Testis (tissue), 2 donors: Measurements from ENCODE around the gene MAML3.

Experiments used
- POLR2A ChIP-seq: fragments of 450-650 bp; IDR thresholded peaks from one replicate; pipeline ENCODE4 v1.6.1; 2017; ENCODE audit warnings: antibody characterized with exemption, mild to moderate bottlenecking, moderate library complexity
- TF ChIP-seq, protein P1 (sequence below), 3 experiments: fragments of 450-650 bp in 2 of 3; fragments of 200-600 bp in 1 of 3; sonication (generic) in 1 of 3; IDR thresholded peaks; one replicate each; pipeline ENCODE4 v1.5.1; 2016 to 2019; ENCODE audit warnings: antibody characterized with exemption in 3 of 3, mild to moderate bottlenecking in 2 of 3, moderate library complexity in 1 of 3

DNA sequence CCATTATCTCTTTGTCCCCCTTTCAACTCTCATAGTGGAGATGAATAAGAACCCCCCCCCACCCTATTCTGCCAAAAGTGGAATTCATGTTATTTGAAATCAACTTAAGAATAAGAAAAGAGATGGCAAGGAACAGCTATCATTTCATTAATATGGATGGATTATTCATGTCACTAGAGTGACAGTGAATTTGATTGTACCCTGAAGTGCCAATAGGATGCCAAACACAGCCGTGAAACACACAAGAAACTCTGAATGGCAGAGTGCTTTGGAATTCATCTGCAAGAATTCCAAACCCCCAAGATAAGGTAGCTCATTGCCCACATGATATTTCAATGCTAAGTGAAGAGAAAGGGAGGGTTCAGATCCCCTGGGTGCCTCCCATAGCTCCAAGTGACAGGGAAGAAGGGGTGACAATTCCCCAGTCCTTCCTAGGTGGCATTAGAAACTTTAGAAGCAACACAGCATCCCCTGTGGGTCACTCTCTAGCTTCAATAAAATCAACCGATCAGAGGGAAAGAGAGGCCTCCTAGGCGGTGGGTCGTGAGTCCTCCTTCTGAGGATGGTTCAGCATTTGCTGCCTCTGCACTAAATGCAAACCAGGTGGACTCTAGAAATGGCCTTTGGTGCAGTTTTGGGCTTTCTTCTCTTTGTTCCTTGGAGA is 404.0 kb downstream of the MAML3 start:
- TF ChIP-seq, protein P1, sequence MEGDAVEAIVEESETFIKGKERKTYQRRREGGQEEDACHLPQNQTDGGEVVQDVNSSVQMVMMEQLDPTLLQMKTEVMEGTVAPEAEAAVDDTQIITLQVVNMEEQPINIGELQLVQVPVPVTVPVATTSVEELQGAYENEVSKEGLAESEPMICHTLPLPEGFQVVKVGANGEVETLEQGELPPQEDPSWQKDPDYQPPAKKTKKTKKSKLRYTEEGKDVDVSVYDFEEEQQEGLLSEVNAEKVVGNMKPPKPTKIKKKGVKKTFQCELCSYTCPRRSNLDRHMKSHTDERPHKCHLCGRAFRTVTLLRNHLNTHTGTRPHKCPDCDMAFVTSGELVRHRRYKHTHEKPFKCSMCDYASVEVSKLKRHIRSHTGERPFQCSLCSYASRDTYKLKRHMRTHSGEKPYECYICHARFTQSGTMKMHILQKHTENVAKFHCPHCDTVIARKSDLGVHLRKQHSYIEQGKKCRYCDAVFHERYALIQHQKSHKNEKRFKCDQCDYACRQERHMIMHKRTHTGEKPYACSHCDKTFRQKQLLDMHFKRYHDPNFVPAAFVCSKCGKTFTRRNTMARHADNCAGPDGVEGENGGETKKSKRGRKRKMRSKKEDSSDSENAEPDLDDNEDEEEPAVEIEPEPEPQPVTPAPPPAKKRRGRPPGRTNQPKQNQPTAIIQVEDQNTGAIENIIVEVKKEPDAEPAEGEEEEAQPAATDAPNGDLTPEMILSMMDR (IDR thresholded peaks at IDR 0.05): no peak
- no peak for TF ChIP-seq POLR2A
